ENCODE data around the gene HERPUD2. TPM values are rescaled to one million over a fixed set of nuclear protein-coding genes. Genes with fewer than 3 reads are reported as not detected.

Gene HERPUD2
- total RNA-seq, 1 donor from 2014 or later: 28.0 TPM

GRCh38 chr7:35720032-35720431 lies 25.1 kb upstream of the HERPUD2 start:
- TF ChIP-seq CTCF (conservative IDR thresholded peaks at IDR 0.05): no peak
- no peaks in the 10 kb centered on the region for H3K36me3 Mint-ChIP-seq (ENCODE audit: low read depth)
- no peak overlapping the region for H3K4me3 Mint-ChIP-seq
- no peak for DNase-seq (ENCODE audit: low read depth, low spot score)
- peaks cover 2% of the 10 kb centered on the region for H3K9me3 Mint-ChIP-seq
- H3K27ac Mint-ChIP-seq (ENCODE audit: unreplicated experiment): peak overlapping the region; percentile 27
- peaks cover 6% of the 10 kb centered on the region for H3K4me1 Mint-ChIP-seq
- H3K27me3 Mint-ChIP-seq (ENCODE audit: low read depth): no peaks in the 10 kb centered on the region

DNA sequence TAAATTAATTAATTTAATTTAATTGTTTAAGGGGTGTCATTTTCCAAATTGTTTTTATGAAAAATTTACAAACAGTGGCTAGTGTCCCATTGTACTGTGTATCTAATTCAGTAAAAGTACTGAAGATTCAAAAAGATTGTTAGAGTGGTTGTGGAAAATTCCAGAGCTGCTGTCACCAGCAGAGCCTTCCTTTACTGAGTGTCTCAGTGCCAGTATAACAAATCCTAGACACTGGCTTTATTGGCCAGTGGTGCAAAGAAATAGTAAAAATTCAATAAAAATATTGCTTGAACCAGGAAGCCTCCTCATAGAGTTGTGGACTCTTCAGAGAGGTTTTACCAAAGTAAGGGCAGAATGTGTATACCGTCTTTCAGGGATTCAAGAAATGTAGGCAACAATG lies 23.1 kb upstream of the HERPUD2 start:
- Mint-ChIP-seq H3K4me1 (peaks cover 6% of the 10 kb centered on the region), H3K9me3 (no peaks in the 10 kb centered on the region), H3K27me3 (ENCODE audit: low read depth) (no peaks in the 10 kb centered on the region)

GRCh38 chr7:35717516-35717915 lies 22.6 kb upstream of the HERPUD2 start:
- Mint-ChIP-seq H3K36me3 (ENCODE audit: low read depth) (no peaks in the 10 kb centered on the region), H3K9me3 (no peaks in the 10 kb centered on the region)

More for the DNA sequence above, 23.1 kb upstream of the HERPUD2 start:
- Mint-ChIP-seq H3K4me3 (no peak overlapping the region), H3K27ac (ENCODE audit: unreplicated experiment) (no peak overlapping the region), H3K36me3 (ENCODE audit: low read depth) (no peaks in the 10 kb centered on the region)
- no peak for DNase-seq (ENCODE audit: low read depth, low spot score)
- TF ChIP-seq CTCF (conservative IDR thresholded peaks at IDR 0.05): no peak

GRCh38 chr7:35717013-35717412 lies 22.1 kb upstream of the HERPUD2 start:
- Mint-ChIP-seq H3K9me3 (no peaks in the 10 kb centered on the region), H3K27me3 (ENCODE audit: low read depth) (no peaks in the 10 kb centered on the region), H3K4me3 (no peak overlapping the region), H3K4me1 (peaks cover 6% of the 10 kb centered on the region), H3K27ac (ENCODE audit: unreplicated experiment) (no peak overlapping the region), H3K36me3 (ENCODE audit: low read depth) (no peaks in the 10 kb centered on the region)
- DNase-seq (ENCODE audit: low read depth, low spot score): no peak
- TF ChIP-seq CTCF (conservative IDR thresholded peaks at IDR 0.05): no peak

More at GRCh38 chr7:35717516-35717915, 22.6 kb upstream of the HERPUD2 start:
- H3K27ac Mint-ChIP-seq (ENCODE audit: unreplicated experiment): no peak overlapping the region
- DNase-seq (ENCODE audit: low read depth, low spot score): no peak
- no peak for TF ChIP-seq CTCF (conservative IDR thresholded peaks at IDR 0.05)
- H3K27me3 Mint-ChIP-seq (ENCODE audit: low read depth): no peaks in the 10 kb centered on the region
- H3K4me3 Mint-ChIP-seq: no peak overlapping the region
- H3K4me1 Mint-ChIP-seq: peaks cover 6% of the 10 kb centered on the region

DNA sequence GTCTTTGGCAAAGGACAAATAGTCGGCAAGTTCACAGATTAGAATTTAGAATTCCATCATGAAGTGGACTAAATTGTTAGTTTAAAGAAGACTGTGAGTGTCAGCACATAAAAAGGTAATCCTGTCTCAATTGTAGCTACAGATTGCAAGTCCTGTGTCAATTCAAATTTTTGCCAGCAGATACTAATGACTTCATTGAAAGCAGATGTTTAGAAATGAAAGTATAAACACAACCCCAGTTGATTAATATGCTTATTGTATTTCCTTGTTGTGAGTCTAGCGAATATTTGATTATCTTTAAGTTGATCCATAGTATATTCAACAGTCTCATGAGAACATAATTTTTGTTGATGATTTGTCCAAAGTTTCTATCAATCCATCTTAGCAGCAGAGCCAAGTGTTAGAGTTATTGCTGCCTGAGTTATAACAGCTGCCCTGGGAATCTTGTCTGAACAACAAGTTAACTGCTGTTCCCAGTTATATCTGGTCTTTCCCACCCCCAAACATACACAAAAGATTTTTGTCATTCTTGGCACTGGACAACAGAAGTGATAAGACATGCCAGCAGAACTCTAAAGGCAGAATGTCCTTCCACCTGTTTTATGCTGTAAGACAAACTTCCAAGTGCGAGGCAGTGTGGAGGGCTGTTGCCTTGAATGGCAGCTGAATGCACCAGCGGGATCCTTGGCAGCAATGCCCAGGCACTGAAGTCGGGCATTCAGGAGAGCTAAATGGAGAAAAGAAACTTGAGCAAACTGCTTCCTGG lies 21.3 kb upstream of the HERPUD2 start:
- Mint-ChIP-seq H3K27me3 (ENCODE audit: low read depth) (no peaks in the 10 kb centered on the region), H3K27ac (ENCODE audit: unreplicated experiment) (no peak overlapping the region), H3K9me3 (no peaks in the 10 kb centered on the region), H3K36me3 (ENCODE audit: low read depth) (no peaks in the 10 kb centered on the region), H3K4me1 (peaks cover 6% of the 10 kb centered on the region), H3K4me3 (no peak overlapping the region)
- no peak for TF ChIP-seq CTCF (conservative IDR thresholded peaks at IDR 0.05)
- DNase-seq (ENCODE audit: low read depth, low spot score): no peak
